LoVo (cell line): Measurements from ENCODE around the gene TPPP3.
"Not testable (repeated sequence)": the region's sequence is repeated elsewhere in the genome, so short reads cannot be mapped to it uniquely, and the experiment has no call there.

Experiments used
- DNase-seq: peaks from one replicate; pipeline ENCODE4 v3.0.0-alpha.2; 2016; ENCODE audit warnings: low spot score

Gene TPPP3

DNA sequence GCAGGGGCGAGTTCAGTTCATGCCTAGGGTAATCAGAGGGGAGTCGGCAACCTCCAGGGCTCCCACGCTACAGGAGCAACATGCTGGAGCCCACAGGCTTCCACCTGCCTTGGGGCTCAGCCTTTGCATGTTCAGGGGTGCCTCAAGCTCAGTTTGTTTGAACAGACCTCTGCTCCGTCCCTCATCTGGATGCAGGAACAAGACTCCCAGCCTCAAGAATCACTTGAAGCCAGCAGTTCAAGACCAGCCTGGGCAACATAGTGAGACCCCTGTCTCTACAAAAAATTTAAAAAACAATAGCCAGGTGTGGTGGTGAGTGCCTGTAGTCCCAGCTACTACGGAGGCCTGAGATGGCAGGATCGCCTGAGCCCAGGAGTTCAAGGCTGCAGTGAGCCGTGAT lies 32.7 kb upstream of the TPPP3 start:
- DNase-seq, result no peak

DNA sequence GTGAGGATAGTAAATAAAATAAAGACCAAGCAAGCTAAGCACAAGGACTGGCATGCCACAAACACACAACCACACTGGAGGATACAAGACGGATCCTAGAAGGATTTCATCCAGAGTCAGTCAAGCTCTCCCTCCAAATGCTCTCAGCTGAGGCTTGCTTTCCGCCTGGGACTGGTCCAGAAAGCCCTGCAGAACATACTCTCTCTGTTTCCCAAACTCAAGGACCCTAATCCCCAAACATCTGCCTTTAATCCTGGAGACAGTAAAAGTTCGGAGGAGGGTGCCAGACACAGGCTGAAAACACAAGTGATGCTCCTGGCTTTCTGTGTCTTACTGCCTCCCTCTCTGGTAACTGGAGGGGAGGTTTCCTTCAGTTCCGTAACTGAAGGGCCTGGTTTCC lies 32.3 kb upstream of the TPPP3 start:
- DNase-seq, result no peak

DNA sequence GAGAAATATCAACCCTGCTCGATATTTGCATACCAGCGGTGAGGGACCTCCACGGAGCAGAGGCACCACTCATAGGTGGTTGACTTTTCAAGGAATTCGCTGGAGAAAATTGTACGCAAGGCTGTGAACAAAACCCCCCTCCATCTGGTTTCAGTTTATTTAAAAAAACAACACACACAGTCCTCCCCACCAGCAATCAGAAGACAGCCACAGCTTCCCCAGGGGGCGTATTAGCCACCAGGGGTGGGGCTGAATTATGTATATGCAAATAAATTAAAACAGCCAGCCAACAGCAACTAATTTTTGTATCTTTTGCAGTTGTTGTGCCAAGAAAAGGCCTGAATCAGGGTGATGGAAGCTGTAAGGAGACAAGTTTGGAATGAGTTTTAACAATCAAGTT lies 31.8 kb upstream of the TPPP3 start:
- DNase-seq, result no peak

DNA sequence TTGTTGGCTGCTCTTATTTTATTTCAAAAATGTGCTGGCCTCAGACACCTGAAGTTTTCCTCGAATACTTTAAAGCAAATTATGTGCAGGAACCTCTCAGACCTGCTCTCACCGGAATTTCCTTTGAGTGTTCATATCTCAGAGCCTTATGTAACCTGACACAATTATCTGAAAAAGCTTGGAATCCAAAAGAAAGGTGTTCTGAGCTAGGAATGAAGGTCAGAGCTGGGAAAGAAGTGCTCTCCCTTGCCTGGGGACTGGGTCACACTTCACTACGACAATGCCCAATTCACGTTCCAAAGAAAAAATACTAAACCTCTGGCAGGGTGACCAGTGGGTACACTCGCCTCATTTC lies 30.9 kb upstream of the TPPP3 start:
- DNase-seq, result no peak

DNA sequence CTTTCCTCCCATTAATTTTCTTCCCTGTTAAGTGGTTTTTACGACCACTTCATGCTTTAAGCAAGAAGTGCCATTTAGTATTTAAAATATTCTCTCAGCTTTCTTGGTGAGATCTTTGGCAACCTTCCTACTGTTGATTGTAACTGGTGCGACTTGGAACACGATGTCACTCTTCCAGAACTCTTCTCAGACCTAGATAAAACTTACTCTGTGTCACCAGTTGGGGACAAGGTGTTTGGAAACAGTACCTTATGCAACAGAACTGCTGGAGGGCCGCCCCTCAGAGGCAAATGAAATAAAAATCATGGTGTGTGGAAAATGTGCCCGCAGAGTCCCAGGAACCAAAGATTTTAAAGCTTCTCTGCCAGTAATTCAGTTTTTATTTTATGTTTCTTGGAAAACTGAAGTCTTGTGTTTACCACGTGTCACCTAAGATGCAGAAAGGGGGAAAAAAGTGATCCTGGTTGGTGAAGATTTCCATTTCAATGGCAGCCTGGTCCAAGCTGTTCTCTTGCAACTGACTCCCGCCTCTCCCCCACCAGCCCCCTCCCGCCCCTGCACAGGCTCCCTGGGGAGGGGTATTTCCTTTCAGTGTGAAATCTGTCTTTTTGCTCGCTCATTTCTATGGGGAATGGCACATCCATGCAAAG lies 30.4 kb upstream of the TPPP3 start:
- DNase-seq, result no peak

DNA sequence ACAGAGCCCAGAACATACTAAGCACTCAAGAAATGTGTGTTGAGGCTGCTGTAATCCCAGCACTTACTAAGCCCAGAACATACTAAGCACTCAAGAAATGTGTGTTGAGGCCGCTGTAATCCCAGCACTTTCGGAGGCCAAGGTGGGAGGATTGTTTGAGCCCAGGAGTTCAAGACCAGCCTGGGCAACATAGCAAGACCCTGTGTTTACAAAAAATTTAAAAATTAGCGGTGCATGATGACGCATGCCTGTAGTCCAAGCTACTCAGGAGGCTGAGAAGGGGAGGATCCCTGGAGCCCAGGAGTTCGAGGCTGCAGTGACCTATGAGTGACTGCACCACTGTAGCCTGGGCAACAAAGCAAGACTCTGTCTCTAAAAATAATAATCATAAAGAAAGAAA lies 29.7 kb upstream of the TPPP3 start:
- DNase-seq, result no peak

DNA sequence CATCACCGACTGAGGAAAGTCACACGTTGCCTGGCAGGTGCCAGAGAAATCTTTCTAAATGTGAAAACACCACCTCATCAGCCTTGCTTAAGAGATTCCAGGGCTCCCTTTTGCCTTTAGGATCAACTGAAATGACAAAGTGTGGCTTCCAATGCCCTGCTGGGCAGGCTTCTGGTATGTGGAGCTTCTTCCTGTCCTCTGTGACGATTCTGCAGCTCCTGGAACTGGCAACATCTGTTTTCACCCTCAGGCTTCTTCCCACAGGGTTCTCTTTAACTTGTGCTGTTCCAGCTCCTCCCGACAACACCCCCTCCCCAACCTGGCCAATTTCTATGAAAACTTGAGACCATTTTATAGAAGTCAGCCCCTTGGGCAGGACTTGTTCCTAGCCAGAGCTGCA lies 27.7 kb upstream of the TPPP3 start:
- no peak for DNase-seq

DNA sequence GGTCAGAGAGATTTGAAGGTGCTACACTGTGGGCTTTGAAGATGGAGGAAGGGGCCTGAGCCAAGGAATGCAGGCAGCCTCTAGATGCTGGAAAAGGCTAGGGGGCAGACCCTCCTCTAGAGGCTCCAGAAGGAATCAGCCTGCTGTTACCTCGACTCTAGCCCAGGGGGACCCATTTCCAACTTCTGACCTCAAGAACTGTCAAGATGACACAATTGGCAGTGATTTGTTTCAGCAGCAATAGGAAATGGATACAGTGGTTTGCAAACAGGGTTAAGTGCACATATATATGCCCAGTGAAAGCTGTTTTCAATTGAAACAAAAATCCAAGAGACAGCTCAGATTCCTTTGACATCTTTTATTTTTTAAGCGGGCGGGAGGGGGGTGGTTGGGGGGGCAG lies 26.6 kb upstream of the TPPP3 start:
- DNase-seq, result no peak

DNA sequence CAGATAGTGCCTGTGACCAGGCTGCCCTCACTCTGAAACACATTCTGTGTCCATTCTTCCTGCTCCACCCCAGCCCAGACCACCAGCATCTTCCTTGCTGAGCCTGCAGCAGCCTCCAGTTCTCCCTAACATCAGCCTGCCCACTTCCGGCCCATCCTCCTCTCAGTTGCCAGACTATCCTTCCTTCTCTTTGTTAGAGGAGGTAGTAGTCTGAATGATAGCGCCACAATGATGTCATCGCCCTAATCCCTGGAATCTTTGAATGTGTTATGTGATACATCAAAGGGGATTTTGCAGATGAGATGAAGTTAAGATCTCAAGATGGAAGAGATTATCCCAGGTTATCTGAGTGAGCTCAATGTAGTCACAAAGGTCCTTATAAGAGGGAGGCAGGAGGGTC lies 26.2 kb upstream of the TPPP3 start:
- no peak for DNase-seq

DNA sequence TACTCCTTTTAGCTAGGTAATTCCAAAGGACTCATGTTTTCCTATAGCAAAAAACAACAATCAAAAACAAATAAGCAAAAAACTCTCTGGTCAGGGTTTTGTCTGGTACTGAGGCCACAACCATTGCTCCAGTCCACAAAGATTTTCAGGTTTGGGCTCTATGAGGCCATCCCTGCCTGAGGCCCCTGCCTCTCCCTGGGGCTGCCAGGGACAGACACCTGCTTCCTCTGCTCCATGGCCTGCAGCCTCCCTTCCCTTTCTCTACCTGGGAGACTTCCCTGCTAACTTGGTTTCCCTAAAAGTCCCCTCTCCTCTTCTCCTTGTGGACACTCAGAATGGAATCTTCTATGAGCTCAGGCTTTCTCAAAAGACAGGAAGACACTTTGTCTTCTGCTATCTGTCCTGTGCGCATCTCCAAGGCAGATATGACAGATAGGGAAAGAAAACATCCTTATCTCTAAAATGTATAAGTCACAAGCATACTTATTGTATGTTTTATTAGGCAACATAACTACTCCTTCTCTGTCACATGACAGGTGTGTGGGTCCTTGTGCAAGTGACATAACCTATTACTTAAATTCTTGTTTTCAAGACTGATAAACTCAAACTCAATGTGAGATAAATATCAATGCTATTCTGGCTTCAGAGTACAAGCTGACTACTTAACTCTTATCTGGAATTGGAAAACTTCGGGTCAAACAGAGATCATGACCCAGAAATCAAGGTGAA lies 24.2 kb upstream of the TPPP3 start:
- no peak for DNase-seq

DNA sequence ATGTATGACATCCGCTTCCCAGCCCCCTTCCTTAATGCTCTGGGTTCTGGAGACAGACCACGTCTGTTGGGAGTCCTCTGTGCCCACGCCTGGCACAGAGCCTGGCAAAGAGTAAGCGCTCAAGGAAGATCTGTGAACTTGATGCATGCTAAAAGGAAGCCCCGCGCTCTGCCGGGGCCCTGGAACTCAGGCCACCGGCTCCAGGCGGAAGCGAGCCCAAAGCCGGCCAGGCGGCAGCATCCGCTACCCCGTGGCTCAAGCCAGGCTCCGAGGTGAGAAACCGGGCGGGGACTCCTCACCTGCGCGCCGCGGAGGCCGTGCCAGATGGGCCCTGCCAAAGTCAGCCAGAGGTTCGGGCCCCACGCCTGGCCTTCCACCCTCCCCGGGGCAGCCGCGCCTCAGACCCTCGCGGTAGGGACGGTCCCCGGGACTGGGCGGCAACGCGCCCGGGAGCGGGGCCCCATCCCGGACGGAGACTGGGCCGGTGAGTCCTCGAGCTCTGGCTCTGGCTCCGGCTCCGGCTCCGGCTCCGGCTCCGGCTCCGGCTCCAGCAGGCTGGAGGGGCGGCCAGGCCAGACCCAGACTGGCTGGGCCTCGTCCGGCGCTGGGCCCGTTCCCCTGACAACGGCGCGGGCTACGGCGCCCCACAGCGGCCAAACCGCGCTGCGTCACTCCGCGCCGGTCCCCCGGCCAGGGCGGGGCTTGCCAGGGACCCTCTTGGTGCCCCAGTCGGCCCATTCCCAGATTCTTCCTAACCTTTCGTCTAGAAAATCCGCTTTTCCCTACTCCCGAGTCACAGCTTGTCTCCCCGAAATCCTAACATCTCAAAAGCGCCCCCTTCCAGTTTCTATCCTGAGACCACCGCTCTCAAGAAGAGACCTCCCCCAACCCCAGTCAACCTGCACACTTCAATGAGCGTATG lies 22.8 kb upstream of the TPPP3 start, which contains the start of gene ZDHHC1:
Gene ZDHHC1, minus strand, starts transcription at position 606 of the 922 bp plus-strand sequence. CDS start 8,702 bp downstream, outside the sequence.
- DNase-seq, result peak; percentile 50

DNA sequence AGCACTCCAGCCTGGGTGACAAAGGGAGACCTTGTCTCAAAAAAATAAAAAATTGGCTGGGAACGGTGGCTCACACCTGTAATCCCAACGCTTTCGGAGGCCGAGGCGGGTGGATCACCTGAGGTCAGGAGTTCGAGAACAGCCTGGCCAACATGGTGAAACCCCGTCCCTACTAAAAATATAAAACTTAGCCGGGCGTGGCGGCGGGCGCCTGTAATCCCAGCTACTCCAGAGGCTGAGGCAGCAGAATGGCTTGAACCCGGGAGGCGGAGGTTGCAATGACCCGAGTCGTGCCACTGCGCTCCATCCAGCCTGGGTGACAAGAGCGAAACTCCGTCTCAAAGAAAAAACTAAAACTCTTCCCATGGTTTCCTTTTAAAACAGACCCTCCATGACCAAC lies 22.1 kb upstream of the TPPP3 start:
- not testable (repeated sequence) for DNase-seq

DNA sequence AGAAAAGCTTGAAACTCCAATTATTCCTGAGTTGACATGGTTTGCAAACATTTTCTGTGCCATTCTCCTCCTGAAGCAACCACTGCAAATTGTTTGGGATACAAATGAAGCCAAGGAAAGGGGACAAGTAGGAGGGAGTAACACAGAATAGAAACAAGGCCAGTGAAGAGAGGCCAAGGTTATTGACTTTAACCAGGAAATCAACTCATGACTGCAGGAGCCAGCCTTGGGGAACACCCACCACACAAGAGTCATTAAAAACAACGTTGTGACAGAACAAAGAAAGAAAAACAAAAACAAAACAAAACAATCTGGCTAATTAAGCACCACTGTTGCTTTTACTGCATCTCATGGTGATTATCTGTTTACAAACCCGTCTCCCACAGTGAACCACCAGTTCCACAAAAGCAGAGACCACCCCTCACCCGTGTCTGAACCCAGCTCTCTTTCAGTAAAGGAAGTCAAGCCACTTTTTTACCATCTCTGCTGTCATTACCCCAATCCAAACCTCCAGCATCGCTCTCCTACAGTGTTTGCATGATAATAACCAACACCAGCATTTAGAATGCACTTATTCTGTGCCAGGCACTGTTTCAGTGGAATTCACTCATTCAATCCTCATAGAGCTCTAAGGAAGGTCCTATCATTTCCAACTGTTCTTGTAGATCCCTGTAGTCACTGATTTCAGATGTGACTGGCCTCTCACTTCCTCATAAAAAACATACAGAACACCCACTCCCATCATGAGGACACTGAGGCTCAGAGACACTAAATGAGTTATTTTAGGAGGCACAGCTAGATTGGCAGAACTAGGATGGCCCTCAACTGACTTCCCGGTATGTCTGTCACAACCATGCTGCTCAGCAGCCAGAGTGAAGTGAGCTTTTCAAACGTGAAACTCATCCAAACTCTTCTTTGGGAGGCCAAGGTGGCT lies 20.9 kb upstream of the TPPP3 start:
- DNase-seq, result no peak

DNA sequence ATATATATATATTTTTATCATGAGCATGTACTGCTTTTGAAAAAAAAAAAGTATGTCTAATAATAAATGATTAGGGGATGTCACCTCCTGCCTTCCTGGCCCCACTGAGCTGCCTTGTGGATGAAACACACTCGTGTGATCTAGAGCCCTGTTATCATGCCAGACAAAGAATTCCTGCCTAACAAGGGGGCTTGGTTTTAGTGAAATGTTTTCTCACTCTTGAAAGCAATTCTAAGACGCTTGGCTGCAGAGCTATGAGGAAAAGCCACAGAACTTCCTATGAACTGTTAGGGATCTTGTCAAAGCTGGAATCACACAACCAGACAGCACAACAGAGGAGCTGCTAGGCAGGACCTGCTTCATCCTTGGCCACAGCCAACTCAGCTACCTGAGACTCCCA lies 19.0 kb upstream of the TPPP3 start:
- DNase-seq, result no peak

DNA sequence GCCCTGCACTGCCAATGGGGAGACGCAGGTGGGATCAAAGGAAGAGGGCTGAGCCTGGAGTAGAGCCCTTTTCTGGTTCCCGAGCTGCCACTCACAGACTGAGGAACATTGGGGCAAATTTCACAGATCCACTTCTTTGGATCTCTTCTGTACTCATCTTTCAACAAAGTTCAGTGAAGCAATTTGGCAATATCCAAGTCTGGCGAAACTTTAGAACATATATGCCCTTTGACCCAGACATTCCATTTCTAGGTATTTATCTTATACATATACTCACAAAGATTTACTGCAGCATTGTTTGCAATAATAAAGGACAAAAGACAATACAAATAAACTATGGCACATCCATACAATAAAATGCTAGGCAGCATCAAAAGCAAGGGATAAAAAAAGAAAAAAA lies 18.0 kb upstream of the TPPP3 start:
- DNase-seq, result no peak

DNA sequence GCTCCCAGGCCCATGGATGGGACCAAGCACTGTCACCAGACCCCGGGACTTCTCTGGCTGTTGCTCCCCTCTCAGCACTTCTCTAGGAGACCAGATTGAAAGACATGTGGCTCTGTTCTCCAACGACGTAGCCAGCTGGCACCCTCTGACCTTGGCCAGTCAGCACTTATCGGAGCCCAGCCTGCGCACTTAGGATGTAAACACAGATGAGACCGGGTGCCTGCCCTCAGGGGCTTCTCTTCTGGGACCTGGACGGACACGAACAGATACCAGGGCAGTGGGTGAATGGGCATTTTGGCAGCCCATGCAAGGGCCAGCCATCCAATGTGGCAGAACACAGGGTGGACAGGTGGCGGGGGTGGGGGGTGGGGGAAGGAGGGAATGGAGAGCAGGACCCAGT lies 16.3 kb upstream of the TPPP3 start:
- no peak for DNase-seq

DNA sequence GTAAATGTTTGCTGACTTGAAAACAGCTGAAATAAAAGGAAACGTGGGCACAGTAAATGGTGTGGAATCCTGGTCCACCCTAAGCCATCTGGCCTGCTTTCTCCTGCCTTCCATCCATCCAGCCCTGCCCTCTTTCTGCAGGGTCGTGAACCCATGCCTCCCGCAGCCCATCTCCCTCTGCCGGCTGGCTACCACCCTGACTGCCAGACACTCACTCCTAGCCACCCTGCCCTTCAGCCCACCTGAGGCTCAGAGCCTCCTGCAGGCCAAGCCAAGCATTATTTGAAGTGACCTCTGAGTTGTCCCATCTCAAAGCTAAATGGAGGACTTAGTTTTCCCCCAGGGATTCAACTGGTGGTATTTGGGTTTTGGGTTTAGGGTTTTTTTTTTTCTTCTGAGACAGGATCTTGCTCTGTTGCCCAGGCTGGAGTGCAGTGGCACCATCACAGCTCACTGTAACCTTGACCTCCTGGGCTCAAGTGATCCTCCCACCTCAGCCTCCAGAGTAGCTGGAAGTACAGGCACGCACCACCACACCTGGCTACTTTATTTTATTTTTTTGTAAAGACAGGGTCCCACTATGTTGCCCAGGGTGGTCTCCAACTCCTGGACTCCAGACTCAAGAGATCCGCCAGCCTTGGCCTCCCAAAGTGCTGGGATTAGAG lies 14.6 kb upstream of the TPPP3 start:
- no peak for DNase-seq

DNA sequence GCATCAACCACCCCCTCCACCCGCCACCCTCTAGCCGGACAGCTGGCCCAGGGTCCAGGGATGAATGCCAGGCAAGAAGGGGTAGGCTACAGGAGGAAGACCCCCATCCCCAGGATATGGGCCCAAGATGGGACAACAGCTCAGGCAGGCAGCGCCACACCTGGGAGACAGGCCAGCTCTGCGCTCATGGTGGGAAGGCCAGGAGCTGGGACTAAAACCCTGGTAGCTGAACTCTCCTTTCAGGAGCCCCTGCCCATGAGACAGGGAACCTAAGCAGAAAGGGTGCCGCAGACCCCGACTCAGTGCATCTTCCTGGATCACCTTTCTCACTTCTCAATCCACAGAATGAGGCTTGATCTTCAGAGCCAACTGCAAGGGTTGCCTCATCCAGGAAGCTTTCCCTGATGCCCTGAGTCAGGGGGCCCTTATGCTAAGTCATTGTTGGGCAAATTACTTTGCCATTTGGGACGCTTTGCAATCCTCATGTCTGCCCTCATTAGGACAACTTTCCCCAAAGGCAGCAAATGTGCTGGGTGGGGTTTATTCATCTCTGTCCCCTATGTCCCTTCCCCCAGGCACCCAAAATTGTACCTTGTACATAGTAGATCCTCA lies 14.0 kb upstream of the TPPP3 start:
- no peak for DNase-seq

DNA sequence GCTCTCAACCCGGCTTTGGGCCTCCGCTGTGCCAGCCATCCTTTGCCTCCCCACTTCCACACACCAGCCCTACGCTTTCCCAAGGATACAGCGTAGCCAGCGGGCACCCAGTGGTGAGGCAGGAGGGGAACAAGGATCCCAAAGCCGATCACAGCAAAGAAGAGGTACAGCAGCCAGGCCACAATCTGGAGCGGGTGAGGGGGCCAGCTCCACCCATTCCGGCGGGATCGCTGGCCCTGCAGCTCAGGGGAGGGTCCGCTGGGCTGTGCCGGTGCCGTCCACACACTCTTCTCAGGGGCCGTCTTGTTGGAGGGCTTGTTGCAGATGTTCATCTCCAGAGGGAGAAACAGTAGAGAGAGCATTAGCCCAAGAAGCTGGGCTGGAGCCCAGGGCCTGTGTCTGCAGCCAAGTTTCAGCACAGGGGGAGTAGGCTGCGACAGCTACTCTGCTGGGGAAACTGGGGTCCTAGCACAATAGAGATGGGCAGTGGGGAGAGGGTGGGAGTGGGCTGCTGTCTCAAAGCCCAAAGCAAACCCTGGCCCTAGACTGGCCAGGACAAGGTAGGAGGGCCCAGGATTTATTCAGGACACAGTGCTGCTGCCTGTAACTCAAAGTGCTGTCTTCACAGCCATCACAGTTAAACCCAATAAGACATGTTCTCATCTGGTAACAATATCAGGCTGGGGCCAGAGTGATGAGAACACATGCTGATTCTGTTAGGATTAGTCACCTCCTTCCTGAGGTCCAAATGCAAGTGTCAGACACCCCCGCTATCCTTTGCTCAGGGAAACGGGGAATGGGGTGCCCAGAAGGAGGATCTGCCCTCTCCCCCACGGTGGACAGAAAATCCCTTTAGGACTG lies 13.0 kb upstream of the TPPP3 start:
- no peak for DNase-seq

DNA sequence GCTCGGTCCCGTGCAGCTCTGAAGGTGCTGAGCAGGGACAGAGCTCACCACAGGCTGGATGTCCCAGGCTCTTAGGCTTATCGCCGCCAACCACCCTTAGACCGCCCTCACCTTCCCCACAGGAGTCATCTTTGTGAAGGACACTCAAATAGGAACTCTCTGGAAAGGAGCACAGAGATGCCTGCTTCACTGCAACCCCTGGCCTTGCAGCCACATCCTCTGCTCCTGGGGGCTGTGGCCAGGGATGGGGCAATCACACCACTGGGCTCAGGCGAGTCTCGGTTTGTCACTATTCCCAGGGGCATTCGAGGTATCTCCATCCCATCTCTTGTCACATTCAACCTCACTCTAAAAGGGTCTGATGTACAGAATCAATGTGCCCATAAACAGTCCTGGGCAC lies 12.0 kb upstream of the TPPP3 start:
- DNase-seq, result no peak
